Kasumi-1 (cell line): ENCODE data around the gene ANKRD33.
A peak's percentile ranks its signal among the peaks of the same experiment; 100 is the strongest.
"Not testable (repeated sequence)": the region's sequence is repeated elsewhere in the genome, so short reads cannot be mapped to it uniquely, and the experiment has no call there.

Source experiments
- DNase-seq, 2 experiments: peaks; one replicate each; lab custom pipeline; 2025; lab: John Stamatoyannopoulos, UW

The ANKRD33 gene

DNA sequence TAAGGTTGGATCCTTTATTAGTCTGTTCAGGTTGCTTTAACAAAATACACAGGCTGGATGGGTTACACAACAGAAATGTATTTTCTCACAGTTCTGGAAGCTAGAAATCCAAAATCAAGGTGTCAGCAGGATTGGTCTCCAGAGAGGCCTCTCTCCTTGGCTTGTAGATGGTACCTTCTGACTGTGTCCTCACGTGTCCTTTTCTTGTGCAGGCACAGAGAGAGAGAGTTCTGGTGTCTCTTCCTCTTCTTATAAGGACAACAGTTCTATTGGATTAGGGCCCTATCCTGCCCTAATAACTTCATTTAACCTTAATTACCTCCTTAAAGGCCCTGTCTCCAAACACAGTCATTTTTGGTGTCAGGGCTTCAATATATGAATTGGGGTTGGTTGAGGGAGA lies 4.6 kb upstream of the ANKRD33 start:
- DNase-seq: no peak

DNA sequence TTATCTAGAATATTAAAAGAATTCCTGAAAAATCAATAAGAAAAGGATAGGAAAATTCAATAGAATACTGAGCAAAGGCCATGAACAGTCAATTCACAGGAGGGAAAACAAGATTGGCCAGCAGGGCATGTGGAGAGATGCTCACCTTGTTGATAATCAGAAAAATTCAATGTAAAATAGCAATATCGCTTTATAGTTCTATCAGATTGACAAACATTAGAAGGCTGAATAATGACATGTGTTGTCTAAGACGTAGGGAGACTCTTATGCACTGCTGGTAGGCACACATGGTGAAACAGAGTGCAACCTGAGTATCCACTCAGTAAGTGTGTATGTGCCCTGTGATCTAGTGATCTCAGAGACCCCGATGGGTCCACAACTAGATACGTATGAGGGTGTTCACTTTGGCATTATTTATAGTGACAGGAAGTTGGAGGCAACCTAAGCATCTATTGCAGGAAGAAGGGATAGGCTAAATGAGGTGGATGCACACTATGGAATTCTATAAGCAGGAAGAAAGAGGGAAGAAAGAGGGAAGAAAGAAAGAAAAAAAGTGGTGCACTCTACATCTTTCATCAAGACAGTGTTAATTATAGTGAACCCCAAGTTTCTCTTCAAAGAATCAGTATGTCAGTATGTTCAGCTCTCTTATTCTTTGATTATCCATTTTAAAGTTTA lies 3.8 kb upstream of the ANKRD33 start:
- no peak for DNase-seq

DNA sequence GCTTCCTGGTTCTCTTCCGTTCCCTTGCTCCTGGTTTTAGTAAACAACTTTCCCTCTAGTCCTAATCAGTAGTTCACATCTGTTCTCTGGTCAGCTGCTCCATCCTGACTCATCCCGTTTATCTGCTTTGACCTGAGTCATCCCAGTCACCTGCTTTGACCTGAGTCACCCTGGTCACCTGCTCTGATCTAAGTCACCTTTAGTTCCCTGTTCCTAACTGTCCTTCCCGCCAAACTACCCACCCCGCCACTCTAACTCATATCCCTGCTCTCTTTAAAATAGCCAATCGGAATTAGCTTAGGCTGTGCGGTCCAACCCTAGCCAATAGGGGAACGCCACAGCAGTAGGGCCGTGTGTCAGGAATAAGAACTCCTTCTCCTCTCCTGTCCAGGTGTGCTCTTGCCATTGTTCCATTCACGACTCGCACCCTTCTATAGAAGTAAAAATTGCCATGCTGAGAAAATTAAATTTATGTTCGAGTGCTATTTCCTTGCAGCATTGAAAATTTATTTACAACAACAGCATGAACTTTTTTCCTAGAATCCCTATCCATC lies 3.1 kb upstream of the ANKRD33 start:
- DNase-seq: no peak

DNA sequence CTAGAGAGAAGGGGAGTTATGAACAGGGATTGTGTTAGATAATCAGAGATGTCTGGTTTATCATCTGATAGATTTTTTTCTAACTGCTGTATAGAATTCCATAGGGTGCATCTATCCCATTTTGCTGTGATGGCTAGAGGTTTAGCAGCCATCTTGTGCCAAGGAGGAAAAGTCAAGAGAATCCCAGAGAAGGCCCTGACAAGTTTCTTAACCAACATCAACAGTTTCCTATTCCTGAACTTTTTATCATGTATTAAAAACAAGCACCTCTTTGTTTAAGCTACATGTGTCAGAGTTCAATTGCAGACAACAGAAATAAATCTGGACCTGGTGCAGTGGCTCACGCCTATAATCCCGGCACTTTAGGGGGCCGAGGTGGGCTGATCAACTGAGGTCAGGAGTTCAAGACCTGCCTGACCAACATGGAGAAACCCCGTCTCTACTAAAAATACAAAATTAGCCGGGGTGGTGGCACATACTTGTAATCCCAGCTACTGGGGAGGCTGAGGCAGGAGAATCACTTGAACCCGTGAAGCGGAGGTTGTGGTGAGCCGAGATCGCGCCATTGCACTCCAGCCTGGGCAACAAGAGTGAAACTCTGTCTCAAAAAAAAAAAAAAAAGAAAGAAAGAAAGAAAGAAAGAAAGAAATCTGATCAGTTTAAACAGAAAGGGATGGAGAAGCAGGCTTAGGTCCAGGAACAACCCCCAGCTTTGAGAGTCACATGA lies 2.4 kb upstream of the ANKRD33 start:
- not testable (repeated sequence) for DNase-seq

DNA sequence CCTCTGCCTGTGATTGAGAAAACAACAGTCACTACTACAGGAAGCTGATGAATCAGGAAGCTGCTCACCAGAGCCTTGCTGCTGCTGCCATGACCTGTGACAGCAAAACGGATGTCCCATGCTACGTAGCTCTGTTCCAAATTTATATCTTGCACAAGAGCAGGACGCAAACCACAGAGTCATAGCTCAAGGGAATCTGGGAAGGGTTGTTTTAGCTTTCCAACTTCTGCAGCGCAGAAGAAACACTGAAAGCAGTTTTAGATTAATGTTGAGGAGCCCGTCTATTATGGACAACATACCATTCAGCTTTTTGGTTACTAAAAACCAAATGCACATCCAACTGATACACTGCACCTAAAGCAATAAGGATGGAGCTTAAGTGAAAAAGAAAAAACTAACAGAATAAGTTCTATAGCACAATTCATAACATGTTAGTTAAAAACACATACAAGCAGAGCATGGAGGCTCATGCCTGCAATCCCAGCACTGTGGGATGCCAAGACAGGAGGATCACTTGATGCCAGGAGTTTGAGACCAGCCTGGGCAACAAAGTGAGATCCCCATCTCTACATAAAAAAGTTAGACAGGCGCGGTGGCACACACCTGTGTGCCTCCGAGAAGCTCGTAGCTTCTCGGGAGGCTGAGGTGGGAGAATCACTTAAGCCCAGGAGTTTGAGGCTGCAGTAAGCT lies 1.7 kb upstream of the ANKRD33 start:
- DNase-seq: peak; percentile 95 to 97

DNA sequence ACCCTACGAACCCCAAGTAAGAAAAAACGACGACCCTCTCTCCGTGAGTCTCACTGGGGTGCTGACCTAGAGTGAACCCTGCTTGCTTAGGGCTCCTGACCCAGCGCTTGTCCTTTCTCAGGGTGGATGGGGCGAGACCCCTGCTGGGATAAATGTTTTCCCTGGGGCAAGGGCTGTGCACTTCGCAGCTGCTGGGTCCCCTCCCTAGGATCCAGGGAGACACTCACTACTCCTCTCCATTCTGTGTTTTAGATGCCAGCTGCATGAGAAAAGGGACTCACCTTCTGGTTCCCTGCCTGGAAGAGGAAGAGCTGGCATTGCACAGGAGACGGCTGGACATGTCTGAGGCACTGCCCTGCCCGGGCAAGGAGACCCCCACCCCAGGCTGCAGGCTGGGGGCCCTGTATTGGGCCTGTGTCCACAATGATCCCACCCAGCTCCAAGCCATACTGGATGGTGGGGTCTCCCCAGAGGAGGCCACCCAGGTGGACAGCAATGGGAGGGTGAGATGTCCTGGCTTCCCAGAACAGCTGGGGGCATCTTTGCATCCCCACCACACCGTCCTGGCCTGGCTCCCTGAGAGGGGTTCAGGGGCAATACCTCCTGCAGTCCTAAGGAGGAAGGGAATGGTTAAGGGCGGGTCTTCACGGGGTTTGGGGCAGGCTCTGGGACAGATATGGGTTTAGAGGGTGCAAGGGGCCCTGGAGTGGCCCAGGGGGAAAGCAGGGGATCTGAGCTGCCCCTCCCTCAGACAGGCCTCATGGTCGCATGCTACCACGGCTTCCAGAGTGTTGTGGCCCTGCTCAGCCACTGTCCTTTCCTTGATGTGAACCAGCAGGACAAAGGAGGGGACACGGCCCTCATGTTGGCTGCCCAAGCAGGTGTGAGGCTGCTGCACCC lies 663 bp downstream of the ANKRD33 start:
- DNase-seq: no peak

DNA sequence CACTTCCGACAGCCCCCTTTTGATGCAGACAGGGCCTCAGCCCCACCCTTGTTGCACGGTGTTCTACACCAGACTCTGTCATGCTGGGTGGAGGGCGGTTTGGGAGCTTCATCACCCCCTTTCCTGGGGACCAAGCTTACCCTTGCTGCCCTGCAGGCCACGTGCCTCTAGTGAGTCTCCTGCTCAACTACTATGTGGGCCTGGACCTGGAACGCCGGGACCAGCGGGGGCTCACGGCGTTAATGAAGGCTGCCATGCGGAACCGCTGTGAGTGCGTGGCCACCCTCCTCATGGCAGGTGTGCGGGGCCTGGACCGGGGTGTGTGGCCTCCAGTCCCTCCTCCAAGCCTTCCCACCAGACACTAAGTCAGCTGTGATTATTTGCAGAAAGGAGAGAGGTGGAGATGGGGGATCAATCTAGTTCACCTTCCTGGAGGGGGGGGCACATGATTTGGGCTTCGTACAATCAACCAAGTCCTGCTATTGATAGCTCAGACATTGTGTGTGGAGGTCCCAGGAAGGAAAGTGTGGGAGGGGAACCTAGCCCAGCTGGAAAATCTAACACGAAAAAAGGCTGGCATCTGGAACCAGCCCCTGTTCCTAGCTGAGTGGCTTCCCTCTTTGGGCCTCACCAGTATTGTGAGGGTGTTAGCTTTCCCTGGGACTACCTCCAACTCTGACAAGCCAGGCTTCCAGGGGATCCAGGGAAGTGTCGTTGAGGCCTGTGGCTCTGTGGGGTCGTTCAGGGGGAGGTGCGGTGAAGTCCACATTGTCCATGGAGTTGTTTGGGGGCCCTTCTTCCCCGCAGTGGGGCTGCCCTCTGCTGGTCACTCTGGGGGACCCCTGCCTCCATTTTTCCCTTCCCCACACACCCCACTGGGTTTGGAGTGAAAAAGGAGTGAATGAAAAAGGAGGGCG lies 1.6 kb downstream of the ANKRD33 start:
- DNase-seq: no peak

DNA sequence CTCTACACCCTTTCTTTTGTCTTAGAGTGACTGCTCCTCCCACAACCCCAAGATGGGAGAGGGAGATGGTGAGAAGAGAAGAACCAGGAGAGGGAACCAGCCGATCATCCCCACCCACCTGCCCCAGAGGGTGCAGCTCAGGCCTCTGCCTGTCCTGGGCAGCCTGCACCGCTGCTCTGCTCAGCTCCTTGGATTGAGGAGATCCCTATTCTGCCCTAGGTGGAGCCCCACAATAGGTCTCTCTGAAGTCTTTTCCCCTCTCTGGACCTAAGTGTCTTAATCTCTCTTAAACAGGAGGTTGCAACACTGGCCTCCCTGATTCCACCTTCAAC lies 2.2 kb downstream of the ANKRD33 start:
- peak in 1 of 2 experiments; percentile 14 for DNase-seq

DNA sequence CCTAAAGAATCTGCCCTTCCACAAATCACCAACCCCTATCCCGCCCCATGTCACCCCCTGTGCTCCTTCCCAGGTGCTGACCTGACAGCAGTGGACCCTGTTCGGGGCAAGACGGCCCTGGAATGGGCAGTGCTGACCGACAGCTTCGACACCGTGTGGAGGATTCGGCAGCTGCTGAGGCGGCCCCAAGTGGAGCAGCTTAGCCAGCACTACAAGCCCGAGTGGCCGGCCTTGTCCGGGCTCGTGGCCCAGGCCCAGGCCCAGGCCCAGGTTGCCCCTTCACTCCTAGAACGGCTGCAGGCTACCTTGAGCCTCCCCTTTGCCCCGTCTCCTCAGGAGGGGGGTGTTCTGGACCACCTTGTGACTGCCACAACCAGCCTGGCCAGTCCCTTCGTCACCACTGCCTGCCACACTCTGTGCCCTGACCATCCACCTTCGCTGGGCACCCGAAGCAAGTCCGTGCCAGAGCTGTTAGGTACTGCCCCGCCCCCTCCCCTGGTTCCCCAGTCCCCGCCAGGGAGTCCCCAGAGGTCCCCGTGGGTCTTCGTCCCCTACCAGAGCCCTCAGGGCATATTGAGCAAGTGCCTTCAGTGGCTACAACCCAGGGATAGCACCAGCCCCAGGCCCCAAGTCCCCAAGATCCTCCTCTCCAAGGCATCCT lies 2.7 kb downstream of the ANKRD33 start:
- no peak for DNase-seq

DNA sequence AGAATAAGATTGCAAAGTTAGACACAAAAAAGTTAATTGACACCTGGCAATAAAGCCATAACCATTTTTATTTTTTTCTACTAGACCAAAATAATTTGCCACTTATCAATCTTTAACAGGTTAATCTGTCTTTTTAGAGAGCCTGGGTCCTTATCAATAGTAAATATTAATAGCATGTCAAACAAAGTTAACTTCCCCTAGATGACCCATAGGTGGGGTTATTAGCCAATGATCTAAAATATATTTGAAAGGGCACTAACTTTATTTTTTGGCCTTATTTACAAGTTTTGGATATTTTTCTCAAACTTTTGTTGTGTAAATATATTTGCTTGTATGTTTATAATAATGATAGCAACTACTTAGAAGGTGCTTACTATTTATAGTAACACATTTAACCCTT lies 3.9 kb downstream of the ANKRD33 start:
- DNase-seq: peak; percentile 27 to 50

DNA sequence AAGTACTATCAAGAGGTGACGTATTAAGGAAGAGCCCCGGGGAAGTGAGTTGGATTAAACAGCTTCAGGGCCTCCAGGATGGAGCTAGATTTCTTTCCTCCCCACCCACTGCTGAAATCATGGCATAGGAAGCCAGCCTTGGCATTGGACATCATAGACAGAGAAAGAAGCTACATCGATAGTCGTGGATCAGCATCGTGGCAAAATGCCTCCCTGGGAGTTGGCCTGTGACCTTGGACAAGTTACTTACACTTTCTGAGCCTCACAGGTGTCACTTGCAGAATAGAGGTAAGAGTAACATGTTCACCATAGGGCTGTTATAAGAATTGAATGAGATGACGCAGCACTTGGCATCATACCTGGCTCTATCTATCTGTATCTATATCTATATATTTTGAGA lies 5.9 kb downstream of the ANKRD33 start:
- no peak for DNase-seq

DNA sequence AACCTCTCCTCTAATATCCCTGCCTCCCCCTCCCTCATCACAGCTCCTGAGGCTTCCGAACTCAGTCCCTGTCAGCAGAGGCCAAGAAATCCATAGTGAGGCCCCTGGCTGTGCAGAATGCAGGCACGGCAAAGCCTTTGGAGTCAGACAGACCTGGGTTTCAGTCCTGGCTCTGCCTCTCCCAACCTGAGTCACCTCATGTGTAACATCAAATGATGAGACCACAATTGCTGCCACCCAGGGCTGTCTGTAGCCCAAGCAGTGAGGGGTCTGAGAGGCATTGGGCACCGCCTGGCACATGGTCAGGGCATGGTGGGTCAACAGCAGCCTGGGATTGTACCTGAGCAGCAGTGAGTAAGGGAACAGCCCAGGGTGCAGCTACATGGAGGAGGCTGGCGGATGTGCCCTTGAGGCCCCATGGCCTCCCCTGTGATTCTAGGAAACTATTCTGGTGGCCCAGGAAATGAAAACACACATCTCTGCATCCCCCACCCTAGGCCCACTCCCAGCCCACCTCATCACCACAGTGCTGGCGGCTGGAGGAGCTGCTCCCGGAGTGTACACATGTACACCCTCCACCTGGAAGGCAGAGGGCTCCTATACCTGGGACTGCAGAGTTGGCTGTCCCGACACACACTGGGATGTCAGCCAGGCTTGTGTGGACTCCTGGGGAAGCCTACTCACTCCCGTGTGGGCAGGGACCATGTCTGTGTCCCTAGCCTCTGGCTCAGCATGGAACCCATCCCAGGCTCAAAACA lies 7.7 kb downstream of the ANKRD33 start:
- no peak for DNase-seq

DNA sequence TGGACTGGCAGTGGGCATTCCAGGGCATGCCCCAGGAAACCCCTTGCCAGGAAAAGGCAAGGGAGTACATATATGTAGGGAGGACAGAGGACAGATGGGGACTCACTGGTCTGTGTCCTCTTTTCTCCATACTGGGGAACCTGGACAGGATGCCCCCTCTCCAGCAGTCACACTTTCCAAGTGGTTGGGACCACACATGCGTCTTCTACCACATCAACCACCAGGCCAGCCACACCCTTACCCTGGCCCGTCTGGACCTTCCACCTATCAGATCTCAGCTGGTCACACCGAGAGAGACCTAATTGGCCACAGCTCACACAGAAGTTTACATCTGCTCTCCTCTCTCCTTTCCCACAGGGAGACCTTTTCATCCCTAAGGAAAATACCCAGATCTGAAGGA lies 8.3 kb downstream of the ANKRD33 start:
- no peak for DNase-seq

DNA sequence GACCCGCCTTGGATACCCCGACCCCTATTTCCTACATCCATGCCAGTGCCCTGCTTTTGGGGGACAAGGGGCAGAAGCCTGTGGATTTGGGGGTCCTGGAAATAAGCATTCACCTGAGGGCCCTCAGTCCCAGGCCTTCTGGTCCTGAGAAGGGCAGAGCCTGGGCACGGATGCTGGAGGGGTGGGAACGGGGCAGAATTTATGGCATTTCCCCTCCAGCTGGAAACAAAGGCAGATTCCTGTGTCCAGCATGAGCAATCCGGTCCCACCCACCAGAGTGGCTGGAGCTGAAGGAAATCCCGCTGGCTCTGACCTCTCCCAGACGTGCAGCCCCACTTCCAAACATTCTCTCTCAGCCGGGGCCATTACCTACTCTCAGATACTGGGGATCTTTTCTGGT lies 9.3 kb downstream of the ANKRD33 start:
- no peak for DNase-seq

DNA sequence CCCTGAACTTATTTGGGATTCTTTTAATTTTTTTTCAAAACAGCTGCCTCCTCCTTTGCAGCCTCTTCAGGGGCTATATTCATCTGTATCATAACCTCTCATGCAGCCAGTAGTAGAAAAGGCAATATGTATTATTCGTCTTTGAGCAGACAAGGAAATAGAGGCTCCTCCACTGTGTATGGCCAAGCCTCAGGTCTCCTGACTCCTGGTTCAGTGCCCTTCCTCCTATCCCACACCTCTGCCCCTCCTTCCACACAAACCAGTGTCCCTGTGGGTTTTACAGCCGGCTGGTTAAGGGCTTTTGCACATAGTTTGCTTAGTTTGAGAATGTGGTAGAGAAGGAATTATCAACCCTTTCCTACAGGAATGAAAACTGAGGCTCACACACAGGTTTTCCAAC lies 10.6 kb downstream of the ANKRD33 start:
- DNase-seq: no peak

DNA sequence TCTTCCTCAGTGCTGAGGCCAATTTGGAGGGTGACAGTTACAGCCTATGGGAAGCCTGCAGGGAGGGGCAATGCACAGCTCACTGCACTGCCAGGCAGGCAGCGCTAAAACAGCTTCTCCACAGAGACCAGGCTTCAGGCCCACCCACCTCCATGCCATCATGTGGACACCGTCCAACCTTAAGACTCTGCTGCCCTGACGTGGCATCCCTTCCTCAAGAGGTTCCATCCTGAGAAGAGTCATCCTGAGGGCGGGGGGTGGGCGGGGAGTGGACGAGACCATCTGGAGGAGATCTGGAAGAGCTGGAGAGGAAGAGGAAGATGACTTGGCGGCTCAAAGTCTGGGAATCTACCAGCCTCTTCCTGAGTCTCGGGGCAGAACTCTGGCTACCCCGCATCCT lies 11.0 kb downstream of the ANKRD33 start:
- DNase-seq: no peak

DNA sequence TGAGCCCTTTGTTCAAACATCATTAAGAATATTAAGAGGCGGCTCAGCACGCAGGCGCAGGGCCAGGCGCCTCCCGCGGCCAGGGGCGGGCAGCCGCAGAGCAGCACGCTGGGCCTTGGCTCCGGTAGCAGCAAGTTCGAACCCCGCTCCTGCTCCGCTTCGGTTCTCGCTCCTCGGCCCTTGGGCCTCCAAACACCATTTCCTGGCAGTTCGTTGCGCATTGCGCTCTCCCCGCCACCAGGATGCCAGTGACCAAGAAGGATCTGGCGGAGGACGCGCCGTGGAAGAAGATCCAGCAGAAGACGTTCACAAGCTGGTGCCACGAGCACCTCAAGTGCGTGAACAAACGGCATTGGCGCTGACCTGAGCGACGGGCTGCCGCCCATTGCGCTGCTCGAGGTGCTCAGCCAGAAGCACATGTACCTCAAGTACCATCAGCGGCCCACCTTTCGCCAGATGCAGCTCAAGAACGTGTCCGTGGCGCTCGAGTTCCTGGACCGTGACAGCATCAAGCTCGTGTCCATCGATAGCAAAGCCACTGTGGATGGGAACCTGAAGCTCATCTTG lies 12.5 kb downstream of the ANKRD33 start:
- no peak for DNase-seq

DNA sequence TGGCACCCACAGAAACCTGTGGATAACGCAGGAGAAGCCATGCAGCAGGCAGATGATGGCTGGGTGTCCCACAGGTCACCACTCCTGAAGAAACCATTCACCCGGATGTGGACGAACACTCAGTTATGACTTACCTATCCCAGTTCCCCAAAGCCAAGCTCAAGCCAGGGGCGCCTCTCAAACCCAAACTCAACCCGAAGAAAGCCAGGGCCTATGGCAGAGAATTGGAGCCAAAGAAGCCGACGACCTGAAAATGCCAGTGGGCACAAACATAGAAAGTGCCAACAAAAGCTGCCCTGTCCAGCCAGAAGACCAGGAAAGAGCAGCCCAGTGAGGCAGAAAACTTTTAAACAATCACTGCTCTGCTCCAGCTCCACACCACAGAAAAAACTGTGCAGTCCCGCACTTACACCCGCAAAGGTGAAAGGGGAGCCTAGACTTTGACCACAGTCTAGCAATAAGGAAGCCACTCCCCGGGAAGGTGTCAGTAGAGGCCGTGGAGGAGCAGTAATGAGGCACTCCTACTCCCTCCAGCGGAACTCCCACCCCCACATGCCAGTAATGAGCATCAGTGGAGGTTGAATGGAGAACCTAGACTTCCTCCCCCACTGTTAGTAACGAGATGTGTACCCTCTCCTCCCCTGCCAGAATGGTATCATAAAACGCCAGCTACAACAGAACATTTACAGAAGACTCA lies 13.4 kb downstream of the ANKRD33 start:
- no peak for DNase-seq

DNA sequence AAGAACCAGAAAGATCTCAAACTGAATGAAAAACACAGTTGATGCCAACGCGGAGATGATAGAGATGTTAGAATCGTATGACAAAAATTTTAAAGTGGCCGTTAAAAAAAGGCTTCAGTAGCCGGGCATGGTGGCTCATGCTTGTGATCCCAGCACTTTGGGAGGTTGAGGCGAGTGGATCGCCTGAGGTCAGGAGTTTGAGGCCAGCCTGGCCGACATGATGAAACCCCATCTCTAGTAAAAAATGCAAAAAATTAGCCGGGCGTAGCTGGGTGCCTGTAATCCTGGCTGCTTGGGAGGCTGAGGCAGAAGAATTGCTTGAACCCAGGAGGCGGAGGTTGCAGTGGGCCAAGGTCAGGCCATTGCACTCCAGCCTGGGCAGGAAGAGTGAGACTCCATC lies 14.0 kb downstream of the ANKRD33 start:
- DNase-seq: no peak
